Neural progenitor cell (in vitro differentiated cells): ENCODE measurements around the gene HDAC4.

ENCODE experiments used
- CTCF ChIP-seq: fragments of 200-600 bp; sonication (generic); IDR thresholded peaks from 2 replicates; pipeline ENCODE4 v1.5.1; 2017; ENCODE audit warnings: antibody characterized with exemption, mild to moderate bottlenecking
- EZH2 ChIP-seq: fragments of 200-600 bp; sonication (generic); IDR thresholded peaks from 2 replicates; pipeline ENCODE4 v1.6.1; 2017; ENCODE audit warnings: antibody characterized with exemption, mild to moderate bottlenecking, moderate library complexity
- EZH2phosphoT487 ChIP-seq: fragments of 200-600 bp; sonication (generic); IDR thresholded peaks from 2 replicates; pipeline ENCODE4 v1.6.1; 2017; ENCODE audit warnings: antibody characterized with exemption

- TF ChIP-seq EZH2phosphoT487 (no peak), CTCF (no peak), EZH2 (no peak)
Observed at GRCh38 chr2:239142296-239142695, 258.5 kb downstream of the HDAC4 start.
